Esophagus squamous epithelium (tissue), 5 donors: ENCODE results near the gene ID3. TPM values are rescaled to one million over a fixed set of nuclear protein-coding genes. Genes with fewer than 3 reads are reported as not detected.

Source experiments
- DNase-seq: peaks from one replicate; lab custom pipeline; 2025; lab: John Stamatoyannopoulos, UW
- H3K27ac ChIP-seq, 4 donors: fragments of 200-600 bp; sonication (generic); one replicate each; pipeline ENCODE4 v1.5.1; 2016 to 2019; ENCODE audit warnings: mild to moderate bottlenecking in 1 of 4
- H3K27me3 ChIP-seq, 4 donors: fragments of 200-600 bp; sonication (generic); 1 replicate in 3 of 4; 2 replicates in 1 of 4; pipeline versions ENCODE4 v1.5.1 to v1.6.0; 2017 to 2021; ENCODE audit warnings: antibody characterized with exemption in 1 of 4
- H3K36me3 ChIP-seq, 3 donors: fragments of 200-600 bp; sonication (generic); one replicate each; pipeline ENCODE4 v1.5.1; 2016 to 2019
- H3K4me1 ChIP-seq, 3 donors: fragments of 200-600 bp; sonication (generic); one replicate each; pipeline ENCODE4 v1.5.1; 2017 to 2019
- H3K4me3 ChIP-seq, 4 donors: fragments of 200-600 bp; sonication (generic); 1 replicate in 3 of 4; 2 replicates in 1 of 4; pipeline ENCODE4 v1.5.1; 2016 to 2019; ENCODE audit warnings: mild to moderate bottlenecking in 2 of 4, moderate library complexity in 1 of 4
- H3K9me3 ChIP-seq, 3 donors: fragments of 200-600 bp; sonication (generic); one replicate each; pipeline ENCODE4 v1.5.1; 2016 to 2019
- POLR2A ChIP-seq, 4 donors: fragments of 450-650 bp; IDR thresholded peaks; one replicate each; pipeline ENCODE4 v1.6.1; 2017; ENCODE audit warnings: antibody characterized with exemption in 4 of 4, mild to moderate bottlenecking in 4 of 4, moderate library complexity in 3 of 4
- WGBS, 2 donors: methylation state at CpG; one replicate each; pipeline ENCODE4 v1.1.5; 2018; 5-methylcytosine and 5-hydroxymethylcytosine counted together
- intact Hi-C: fragments of 100-400 bp; cut with DNase I; formaldehyde crosslinking; loops from one replicate; pipeline ENCODE4 v1.15.0; 2022
- total RNA-seq, 4 donors: library from RNA; depleted of rRNA; stranded (reverse); fragments of >200 nt; gene quantifications; one replicate each; pipeline ENCODE4 v1.1.0, GENCODE V29; 2016
- TF ChIP-seq, protein P1 (sequence below), 6 experiments: fragments of 450-650 bp in 4 of 6; fragments of 200-600 bp in 2 of 6; sonication (generic) in 2 of 6; IDR thresholded peaks; one replicate each; pipeline ENCODE4 v1.5.1; 2016 to 2019; ENCODE audit warnings: antibody characterized with exemption in 6 of 6, mild to moderate bottlenecking in 4 of 6, moderate library complexity in 4 of 6
- donor health status: DM: yes; HTN: yes; CAD: no.

Gene ID3
- total RNA-seq, 4 donors from 2014 or later = 12.6 to 62.9 (median 37.5) TPM

DNA sequence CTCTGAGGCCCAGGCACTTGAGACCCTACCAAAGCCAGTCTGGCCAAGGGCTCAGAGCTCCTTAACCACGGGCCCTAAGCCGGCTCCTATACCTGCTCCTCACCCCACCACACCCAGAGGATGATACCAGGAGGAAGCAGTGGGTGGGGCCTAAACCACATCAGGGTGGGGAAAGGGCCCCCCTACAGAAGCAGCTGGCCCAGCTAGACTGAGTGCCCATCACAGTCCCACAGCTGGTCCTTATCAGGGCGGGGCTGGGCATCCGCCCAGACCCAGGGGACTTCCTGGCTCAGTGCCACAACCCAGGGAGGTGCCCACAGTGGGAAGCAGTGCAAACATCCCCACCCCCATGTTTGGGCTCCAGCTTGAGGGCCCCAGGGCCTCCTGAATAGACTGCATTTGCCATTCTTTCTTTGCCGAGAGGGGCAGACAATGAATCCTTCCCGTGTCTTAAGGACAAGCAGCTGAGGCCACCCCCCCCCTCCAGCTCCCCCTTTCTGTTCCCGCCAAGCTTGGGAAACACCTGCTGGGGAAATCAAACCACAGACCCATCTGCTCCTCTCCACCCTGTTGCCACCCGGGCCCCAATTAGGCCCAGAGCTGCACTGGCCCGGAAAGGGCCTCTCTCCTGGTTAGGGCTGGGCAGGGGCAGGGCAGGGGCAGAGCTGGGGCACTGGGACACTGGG is 34.4 kb downstream of the ID3 start:
- no peak for DNase-seq
- Histone ChIP-seq H3K9me3 (no peaks in the 10 kb centered on the region), H3K27me3 (no peaks in the 10 kb centered on the region), H3K4me3 (no peak overlapping the region), H3K36me3 (peaks cover 0 to 22% (median 0%) of the 10 kb centered on the region in 3 donors), H3K27ac (peak overlapping the region; percentile 84 to 93 (median 89)), H3K4me1 (peaks cover 46 to 61% (median 52%) of the 10 kb centered on the region in 3 donors)
- TF ChIP-seq, protein P1, sequence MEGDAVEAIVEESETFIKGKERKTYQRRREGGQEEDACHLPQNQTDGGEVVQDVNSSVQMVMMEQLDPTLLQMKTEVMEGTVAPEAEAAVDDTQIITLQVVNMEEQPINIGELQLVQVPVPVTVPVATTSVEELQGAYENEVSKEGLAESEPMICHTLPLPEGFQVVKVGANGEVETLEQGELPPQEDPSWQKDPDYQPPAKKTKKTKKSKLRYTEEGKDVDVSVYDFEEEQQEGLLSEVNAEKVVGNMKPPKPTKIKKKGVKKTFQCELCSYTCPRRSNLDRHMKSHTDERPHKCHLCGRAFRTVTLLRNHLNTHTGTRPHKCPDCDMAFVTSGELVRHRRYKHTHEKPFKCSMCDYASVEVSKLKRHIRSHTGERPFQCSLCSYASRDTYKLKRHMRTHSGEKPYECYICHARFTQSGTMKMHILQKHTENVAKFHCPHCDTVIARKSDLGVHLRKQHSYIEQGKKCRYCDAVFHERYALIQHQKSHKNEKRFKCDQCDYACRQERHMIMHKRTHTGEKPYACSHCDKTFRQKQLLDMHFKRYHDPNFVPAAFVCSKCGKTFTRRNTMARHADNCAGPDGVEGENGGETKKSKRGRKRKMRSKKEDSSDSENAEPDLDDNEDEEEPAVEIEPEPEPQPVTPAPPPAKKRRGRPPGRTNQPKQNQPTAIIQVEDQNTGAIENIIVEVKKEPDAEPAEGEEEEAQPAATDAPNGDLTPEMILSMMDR (IDR thresholded peaks at IDR 0.05) = no peak
- no peak for TF ChIP-seq POLR2A (IDR thresholded peaks at IDR 0.05)
- intact Hi-C loops = no loop called here
- WGBS, 2 donors = 40 to 50% methylated on average over 2 of the region's 9 CpGs

DNA sequence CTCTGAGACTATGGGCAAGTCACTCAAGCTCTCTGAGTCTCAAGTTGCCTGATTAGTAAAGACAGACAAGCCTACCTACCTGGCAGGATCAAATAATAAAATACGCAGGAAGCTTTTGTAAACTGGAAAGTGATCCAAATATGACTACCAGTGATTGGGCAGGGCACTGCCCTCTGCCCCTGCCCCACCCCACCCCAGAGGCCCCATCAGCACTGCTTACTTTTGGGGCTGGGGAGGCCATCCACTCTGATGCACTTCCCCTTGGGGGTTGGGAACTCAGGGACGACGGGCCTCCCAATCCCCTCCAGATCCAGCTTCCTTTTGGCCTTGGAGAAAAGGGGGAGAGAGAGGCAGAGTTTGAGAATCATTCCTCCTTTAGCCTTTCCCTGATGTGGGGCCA is 35.1 kb downstream of the ID3 start:
- intact Hi-C loops = no loop called here
- DNase-seq = no peak
- Histone ChIP-seq H3K27ac (peak overlapping the region; percentile 84 to 93 (median 89)), H3K27me3 (no peaks in the 10 kb centered on the region), H3K36me3 (peaks cover 0 to 29% (median 0%) of the 10 kb centered on the region in 3 donors), H3K4me3 (no peak overlapping the region), H3K9me3 (no peaks in the 10 kb centered on the region), H3K4me1 (peaks cover 45 to 54% (median 46%) of the 10 kb centered on the region in 3 donors)
- WGBS, 2 donors = 57 to 100% methylated on average over 1 of the region's 3 CpGs
- no peak for TF ChIP-seq POLR2A (IDR thresholded peaks at IDR 0.05)
- TF ChIP-seq, protein P1 (IDR thresholded peaks at IDR 0.05) = no peak

DNA sequence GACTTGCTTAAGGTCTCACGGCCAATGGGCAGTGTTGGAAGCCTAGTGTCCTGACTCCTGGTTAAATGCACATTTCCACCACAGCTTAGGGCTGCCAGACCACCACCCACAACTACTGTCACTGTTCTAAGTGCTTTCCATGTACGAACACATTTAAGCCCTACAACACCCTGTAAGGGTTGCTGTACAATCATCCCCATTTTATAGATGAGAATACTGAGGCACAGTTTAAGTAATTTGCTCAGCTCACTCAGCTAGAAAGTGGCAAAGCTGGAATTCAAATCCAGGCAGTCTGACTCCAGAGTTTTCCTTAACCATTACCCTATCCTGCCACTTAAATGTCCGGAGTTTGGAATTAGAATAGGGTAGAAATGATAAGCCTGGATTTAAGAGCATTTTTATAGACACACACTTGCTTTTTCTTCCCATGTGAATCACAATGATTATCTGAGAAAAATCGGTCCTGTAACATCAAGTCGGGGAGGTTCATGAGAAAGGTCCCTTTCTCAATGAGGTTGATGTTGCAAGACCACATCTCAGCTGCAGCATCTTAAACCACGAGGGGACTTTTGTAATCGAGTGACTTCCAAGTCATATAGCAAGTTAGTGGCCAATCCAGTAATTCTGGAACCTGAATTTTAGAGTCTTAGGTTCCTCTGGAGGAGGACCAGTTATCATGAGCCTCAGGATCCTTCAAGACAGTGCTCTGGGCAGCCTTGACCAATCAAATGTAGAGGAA is 36.9 kb downstream of the ID3 start:
- intact Hi-C loops = no loop called here
- H3K9me3 ChIP-seq = no peaks in the 10 kb centered on the region
- peaks cover 29 to 37% (median 31%) of the 10 kb centered on the region in 3 donors for H3K4me1 ChIP-seq
- H3K27me3 ChIP-seq = no peaks in the 10 kb centered on the region
- H3K36me3 ChIP-seq = peaks cover 0 to 44% (median 0%) of the 10 kb centered on the region in 3 donors
- TF ChIP-seq, protein P1 (IDR thresholded peaks at IDR 0.05) = no peak
- TF ChIP-seq POLR2A (IDR thresholded peaks at IDR 0.05) = no peak
- WGBS, 2 donors = 47 to 69% methylated on average over 7 of the region's 7 CpGs
- DNase-seq = no peak
- peak overlapping the region in 1 of 4 donors; percentile 93 for H3K27ac ChIP-seq
- no peak overlapping the region for H3K4me3 ChIP-seq

DNA sequence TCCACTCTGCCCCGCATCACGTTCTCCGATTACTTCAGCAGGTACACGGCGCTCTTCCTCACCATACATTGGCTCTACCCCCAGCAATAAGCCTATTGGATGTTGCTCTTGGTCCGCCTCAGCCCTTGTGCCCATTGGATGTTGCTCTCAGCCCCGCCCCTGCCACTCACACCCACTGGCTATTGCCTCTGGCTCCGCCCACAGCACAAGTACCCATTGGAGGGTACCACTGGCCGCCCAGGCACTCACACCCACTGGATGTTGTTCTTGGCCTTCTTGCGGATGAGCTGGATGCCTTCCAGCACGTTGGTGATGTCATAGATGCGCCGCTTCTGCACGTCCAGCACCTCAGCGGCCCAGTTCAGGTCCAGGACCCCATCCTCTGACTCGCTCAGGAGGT is 37.7 kb downstream of the ID3 start:
- no peak overlapping the region for H3K4me3 ChIP-seq
- H3K9me3 ChIP-seq = no peaks in the 10 kb centered on the region
- peaks cover 21 to 29% (median 22%) of the 10 kb centered on the region in 3 donors for H3K4me1 ChIP-seq
- peaks cover 0 to 52% (median 0%) of the 10 kb centered on the region in 3 donors for H3K36me3 ChIP-seq
- TF ChIP-seq, protein P1 (IDR thresholded peaks at IDR 0.05) = no peak
- TF ChIP-seq POLR2A (IDR thresholded peaks at IDR 0.05) = no peak
- no peak for DNase-seq
- H3K27me3 ChIP-seq = no peaks in the 10 kb centered on the region
- WGBS, 2 donors = 91 to 92% methylated on average over 6 to 9 of the region's 16 CpGs
- intact Hi-C loops = no loop called here
- no peak overlapping the region for H3K27ac ChIP-seq

DNA sequence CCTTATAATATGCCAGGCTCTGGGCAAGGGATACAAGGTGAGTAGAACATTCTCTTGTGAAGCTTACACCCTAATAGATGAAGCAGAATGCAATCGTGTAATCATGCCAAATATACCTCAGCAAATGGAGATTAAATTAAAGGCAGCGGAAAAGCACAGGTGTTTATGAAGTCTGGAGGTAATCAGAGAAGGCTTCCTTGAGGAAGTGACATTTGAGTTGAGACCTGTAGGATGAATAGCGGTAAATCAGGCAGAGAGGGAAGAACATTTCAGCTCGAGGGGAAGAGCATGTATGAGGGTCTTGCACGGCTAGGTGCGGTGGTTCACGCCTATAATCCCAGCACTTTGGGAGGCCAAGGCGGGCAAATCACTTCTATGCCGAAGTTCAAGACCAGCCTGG is 41.7 kb downstream of the ID3 start:
- TF ChIP-seq, protein P1 (IDR thresholded peaks at IDR 0.05) = no peak
- no peak for TF ChIP-seq POLR2A (IDR thresholded peaks at IDR 0.05)
- Histone ChIP-seq H3K36me3 (peaks cover 0 to 87% (median 3%) of the 10 kb centered on the region in 3 donors), H3K27me3 (no peaks in the 10 kb centered on the region), H3K27ac (no peak overlapping the region), H3K4me3 (no peak overlapping the region), H3K9me3 (no peaks in the 10 kb centered on the region), H3K4me1 (no peaks in the 10 kb centered on the region)
- intact Hi-C loops = no loop called here
- DNase-seq = no peak
- WGBS, 2 donors = 85 to 96% methylated on average over 7 to 9 of the region's 9 CpGs
